IMR-90 (cell line): ENCODE data around the gene DENND6A.

Experiments used
- CTCF ChIP-seq: conservative IDR thresholded peaks from 2 replicates; pipeline ENCODE4 v1.5.1; 2012; ENCODE audit warnings: mild to moderate bottlenecking, low read depth, low read length, improper control_type of control experiment
- ELK1 ChIP-seq: fragments of 150-350 bp; IDR thresholded peaks from 2 replicates; pipeline ENCODE4 v1.6.1; 2016; ENCODE audit warnings: low read depth, mild to moderate bottlenecking, low read length, moderate library complexity, borderline replicate concordance
- MXI1 ChIP-seq: IDR thresholded peaks from 2 replicates; pipeline ENCODE4 v1.6.1; 2012; ENCODE audit warnings: low read depth, mild to moderate bottlenecking, low read length, moderate library complexity, borderline replicate concordance
- POLR2A ChIP-seq: IDR thresholded peaks from 2 replicates; pipeline ENCODE4 v1.6.1; 2012; ENCODE audit warnings: mild to moderate bottlenecking, low read depth, low read length
- RAD21 ChIP-seq: IDR thresholded peaks from 2 replicates; pipeline ENCODE4 v1.6.1; 2012; ENCODE audit warnings: low read length, improper control_type of control experiment

GRCh38 chr3:57654267-57654666, 38.6 kb downstream of the DENND6A start:
- TF ChIP-seq CTCF (no peak), ELK1 (no peak), RAD21 (no peak), POLR2A (no peak), MXI1 (no peak)
